RWPE2 (cell line): Measurements from ENCODE around the gene GJC2.

Experiments used
- ATAC-seq: fragments of 200-7000 bp; cut with Tn5 transposase; 3 replicates; pipeline ENCODE4 v1.9.1; 2021; ENCODE audit warnings: low read depth
- DNase-seq: peaks from one replicate; pipeline ENCODE4 v3.0.0-alpha.2; 2020; ENCODE audit warnings: low spot score
- H3K27ac ChIP-seq: fragments of 450-650 bp; 2 replicates; pipeline ENCODE4 v1.5.1; 2017; ENCODE audit warnings: mild to moderate bottlenecking; ENCODE audit not compliant: poor library complexity, severe bottlenecking
- H3K27me3 ChIP-seq: fragments of 250-450 bp; sonication (Bioruptor Pico); 2 replicates; pipeline ENCODE4 v1.5.1; 2021; ENCODE audit warnings: mild to moderate bottlenecking, moderate library complexity; ENCODE audit not compliant: insufficient read depth, poor library complexity, severe bottlenecking
- H3K36me3 ChIP-seq: fragments of 250-450 bp; sonication (Bioruptor Pico); 2 replicates; pipeline ENCODE4 v1.5.1; 2020; ENCODE audit warnings: low read depth, mild to moderate bottlenecking, moderate library complexity
- H3K4me1 ChIP-seq: fragments of 250-450 bp; sonication (Bioruptor Pico); 2 replicates; pipeline ENCODE4 v1.5.1; 2021; ENCODE audit warnings: mild to moderate bottlenecking, moderate library complexity; ENCODE audit not compliant: insufficient read depth, poor library complexity, severe bottlenecking
- H3K4me3 ChIP-seq: fragments of 250-450 bp; sonication (Bioruptor Pico); 2 replicates; pipeline ENCODE4 v1.5.1; 2021; ENCODE audit warnings: mild to moderate bottlenecking, moderate library complexity; ENCODE audit not compliant: severe bottlenecking
- H3K9me3 ChIP-seq: fragments of 250-450 bp; sonication (Bioruptor Pico); 2 replicates; pipeline ENCODE4 v1.5.1; 2021; ENCODE audit warnings: mild to moderate bottlenecking, moderate library complexity; ENCODE audit not compliant: severe bottlenecking
- TF ChIP-seq, protein P1 (sequence below): fragments of 450-650 bp; IDR thresholded peaks from one replicate; pipeline ENCODE4 v1.5.1; 2017; ENCODE audit warnings: mild to moderate bottlenecking, moderate library complexity; ENCODE audit not compliant: poor library complexity, severe bottlenecking

GJC2 gene

DNA sequence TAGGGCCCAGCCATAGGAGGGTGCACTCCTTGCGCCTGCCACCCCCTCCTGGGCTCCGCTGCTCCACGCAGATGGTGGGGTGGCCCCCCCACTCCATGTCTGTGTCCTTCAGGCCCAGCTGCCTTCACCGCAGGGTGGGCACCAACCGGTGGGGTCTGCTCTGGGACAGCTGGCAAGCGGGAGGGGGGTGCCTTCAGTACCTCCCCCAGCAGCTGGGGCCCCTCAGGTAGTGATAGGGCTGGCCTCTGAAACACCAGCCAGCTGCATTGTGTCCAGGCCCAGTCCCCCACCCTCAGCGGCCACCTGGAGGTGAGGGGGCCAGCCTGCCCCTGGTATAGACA is 360 bp downstream of the GJC2 start:
- Histone ChIP-seq H3K9me3 (no peaks in the 10 kb centered on the region), H3K36me3 (peaks cover 7% of the 10 kb centered on the region; the same call in 1 of the 2 replicates), H3K4me3 (peak overlapping the region; percentile 32), H3K4me1 (peaks cover 12% of the 10 kb centered on the region), H3K27ac (peak overlapping the region; percentile 83), H3K27me3 (no peaks in the 10 kb centered on the region)
- ATAC-seq (no peak), DNase-seq (no peak)
- TF ChIP-seq, protein P1, sequence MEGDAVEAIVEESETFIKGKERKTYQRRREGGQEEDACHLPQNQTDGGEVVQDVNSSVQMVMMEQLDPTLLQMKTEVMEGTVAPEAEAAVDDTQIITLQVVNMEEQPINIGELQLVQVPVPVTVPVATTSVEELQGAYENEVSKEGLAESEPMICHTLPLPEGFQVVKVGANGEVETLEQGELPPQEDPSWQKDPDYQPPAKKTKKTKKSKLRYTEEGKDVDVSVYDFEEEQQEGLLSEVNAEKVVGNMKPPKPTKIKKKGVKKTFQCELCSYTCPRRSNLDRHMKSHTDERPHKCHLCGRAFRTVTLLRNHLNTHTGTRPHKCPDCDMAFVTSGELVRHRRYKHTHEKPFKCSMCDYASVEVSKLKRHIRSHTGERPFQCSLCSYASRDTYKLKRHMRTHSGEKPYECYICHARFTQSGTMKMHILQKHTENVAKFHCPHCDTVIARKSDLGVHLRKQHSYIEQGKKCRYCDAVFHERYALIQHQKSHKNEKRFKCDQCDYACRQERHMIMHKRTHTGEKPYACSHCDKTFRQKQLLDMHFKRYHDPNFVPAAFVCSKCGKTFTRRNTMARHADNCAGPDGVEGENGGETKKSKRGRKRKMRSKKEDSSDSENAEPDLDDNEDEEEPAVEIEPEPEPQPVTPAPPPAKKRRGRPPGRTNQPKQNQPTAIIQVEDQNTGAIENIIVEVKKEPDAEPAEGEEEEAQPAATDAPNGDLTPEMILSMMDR: no peak

DNA sequence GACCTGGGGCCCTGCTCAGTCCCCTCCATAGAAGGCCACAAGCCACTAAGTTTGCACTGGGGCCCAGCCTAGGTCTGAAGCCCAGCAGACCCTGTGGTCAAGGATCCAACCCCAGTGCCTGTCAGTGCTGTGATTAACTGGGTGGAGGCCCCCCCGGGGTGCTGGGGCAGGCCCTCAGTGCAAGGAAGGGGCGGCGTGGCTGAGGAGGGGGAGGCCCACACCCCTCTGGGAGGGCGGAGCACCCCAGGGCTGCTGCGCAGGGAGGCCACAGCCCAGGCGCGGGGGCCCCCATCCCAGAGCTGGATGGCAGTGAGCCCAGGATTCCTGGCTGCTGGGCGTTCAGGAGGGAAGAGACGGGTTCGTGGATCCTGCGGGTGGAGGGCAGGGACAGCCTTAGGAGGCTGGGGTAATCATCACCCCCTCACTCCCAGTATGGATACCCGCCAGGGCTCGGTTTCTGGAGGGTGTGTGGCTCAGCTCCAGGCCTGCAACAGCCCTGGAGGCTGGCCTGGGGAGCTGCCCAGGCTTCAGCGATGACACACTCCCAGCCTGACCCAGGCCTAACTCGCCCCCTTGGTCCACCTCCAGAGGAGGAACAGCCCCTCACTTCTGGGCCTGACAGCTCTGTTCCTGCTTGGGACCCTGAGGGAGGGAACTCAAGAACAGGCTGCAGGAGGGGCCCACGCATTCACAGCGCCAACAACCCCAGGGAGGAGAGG is 890 bp downstream of the GJC2 start:
- peak; percentile 50 for ATAC-seq
- TF ChIP-seq, protein P1: no peak
- Histone ChIP-seq H3K4me1 (peaks cover 12% of the 10 kb centered on the region), H3K4me3 (peak overlapping the region; percentile 32), H3K36me3 (peaks cover 7% of the 10 kb centered on the region; the same call in 1 of the 2 replicates), H3K27ac (peak overlapping the region; percentile 83), H3K27me3 (no peaks in the 10 kb centered on the region), H3K9me3 (no peaks in the 10 kb centered on the region)
- no peak for DNase-seq

DNA sequence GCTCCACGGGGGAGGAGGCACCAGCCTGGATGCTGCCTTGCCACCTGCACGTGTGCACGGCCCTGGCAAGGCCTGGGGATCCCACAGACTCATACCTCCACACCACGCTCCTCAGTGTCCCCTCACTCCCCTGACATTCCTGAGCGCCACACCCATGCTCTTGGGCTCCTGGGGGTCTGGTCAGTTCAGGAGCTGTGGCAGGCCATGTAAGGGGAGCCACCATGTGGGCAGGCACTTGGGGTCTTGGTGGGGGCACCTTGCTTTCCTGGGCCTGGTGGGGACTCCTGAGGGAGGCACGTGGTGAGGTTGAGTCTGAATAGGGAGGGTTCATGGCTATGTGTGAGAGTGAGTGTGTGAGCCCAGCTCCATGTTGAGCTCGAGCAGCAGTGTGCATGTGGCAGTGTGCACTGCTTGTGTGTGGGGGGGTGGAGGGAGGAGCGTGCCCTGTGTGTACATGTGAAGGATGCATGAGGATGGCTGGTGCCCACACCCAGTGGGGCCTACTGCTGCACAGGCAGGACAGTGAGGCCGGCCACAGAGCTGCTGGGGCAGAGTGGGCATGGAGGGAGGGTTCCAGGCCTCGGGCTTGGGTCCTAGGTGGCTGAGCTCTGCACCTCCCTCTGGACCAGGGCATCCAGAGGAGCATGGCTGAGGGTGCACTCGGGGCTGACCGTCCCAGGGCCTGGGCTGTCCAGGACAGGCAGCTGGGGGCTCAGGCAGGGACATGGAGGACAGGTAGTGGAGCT is 1.6 kb downstream of the GJC2 start:
- Histone ChIP-seq H3K36me3 (peaks cover 7% of the 10 kb centered on the region; the same call in 1 of the 2 replicates), H3K4me1 (peaks cover 12% of the 10 kb centered on the region), H3K4me3 (no peak overlapping the region), H3K9me3 (no peaks in the 10 kb centered on the region), H3K27me3 (no peaks in the 10 kb centered on the region), H3K27ac (peak overlapping the region; percentile 83)
- DNase-seq (no peak), ATAC-seq (no peak)
- TF ChIP-seq, protein P1: no peak

DNA sequence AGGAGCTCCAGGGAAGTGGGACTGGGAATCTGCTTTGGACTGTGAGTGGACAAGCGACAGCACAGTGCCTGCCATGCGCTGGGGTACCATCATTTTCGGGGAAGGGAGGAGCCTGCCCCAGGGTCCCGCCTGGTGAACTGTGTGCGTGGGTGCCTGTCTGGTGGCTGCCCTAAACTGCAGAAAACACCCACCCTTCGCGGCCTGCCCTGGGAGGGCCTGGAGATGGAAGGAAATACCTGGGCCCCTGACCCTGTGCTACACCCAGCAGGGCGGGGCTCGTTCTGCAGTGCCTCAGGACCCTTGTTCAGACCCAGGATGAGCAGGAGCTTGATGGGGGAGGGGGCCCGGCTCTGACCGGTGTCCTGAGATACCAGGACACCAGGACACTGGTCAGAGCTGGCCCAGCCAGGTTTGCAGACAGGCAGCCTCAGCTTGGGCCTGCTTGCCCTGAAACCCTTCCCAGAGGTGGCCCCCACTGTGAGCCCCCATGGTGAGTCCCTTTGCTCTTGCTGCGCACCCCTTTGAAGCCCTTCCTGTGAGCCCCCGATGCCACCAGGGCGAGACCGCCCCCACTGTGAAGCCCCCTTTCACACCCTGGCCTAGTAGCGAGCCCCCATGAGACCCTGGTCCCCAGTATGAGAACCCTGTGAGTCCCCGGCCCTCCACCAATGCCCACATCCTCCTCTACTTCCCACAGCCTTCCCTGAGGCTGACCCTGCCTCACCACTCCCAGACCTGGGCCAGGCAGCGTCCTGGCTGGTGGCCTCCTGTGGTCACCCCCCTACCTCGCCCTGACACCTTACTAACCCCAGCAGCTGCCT is 2.6 kb downstream of the GJC2 start:
- DNase-seq: no peak
- TF ChIP-seq, protein P1: no peak
- Histone ChIP-seq H3K27ac (peak overlapping the region; percentile 83), H3K4me3 (no peak overlapping the region), H3K4me1 (peaks cover 12% of the 10 kb centered on the region), H3K36me3 (peaks cover 7% of the 10 kb centered on the region; the same call in 1 of the 2 replicates), H3K9me3 (no peaks in the 10 kb centered on the region), H3K27me3 (no peaks in the 10 kb centered on the region)
- no peak for ATAC-seq
